CD4-positive, alpha-beta T cell treated with Interleukin-4 for 4 hours (primary cell): ENCODE results near the gene BTBD17.

Source experiments
- DNase-seq: peaks from one replicate; pipeline ENCODE4 v3.0.0-alpha.2; 2020

The BTBD17 gene

DNA sequence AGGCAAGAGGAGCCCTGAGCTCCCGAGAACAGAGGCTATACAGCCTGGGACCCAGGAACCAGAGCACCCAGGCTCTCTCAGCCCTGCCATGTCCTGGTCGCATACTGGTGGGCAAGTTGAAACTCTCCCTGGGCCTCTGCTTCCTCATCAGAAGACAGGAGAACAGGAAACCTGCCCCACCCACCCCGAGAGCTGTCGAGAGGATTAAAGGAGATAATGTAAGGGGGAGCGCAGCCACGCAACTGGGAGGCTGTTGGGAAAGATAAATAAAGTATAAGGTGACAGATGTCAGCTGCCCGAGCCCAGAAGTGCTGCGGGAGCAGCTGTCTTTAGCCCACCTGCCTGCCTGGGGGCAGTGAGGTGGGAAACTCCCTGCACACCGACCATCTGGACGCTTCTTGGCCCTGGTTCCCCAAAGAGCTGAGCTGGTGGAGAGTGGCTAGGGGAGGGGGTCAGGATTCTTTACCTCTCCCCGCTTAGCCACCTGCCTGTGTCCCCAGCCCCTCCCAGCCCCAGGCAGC lies 28.8 kb downstream of the BTBD17 start:
- no peak for DNase-seq

GRCh38 chr17:74332017-74332650 lies 29.5 kb downstream of the BTBD17 start:
- DNase-seq, result no peak

- DNase-seq, result no peak
Observed at GRCh38 chr17:74330446-74330845, 31.2 kb downstream of the BTBD17 start.

- DNase-seq, result no peak
Observed at GRCh38 chr17:74329378-74329777, 32.3 kb downstream of the BTBD17 start.

- no peak for DNase-seq
Observed at GRCh38 chr17:74328487-74328886, 33.2 kb downstream of the BTBD17 start.

- no peak for DNase-seq
Observed at GRCh38 chr17:74326506-74326905, 35.2 kb downstream of the BTBD17 start.

- DNase-seq, result peak; percentile 42
Observed at GRCh38 chr17:74325743-74326379, 35.8 kb downstream of the BTBD17 start, which contains the start of gene KIF19. TSS of gene KIF19 (plus strand) at chr17:74326226. CDS start at chr17:74326350, 124 bp downstream.

- DNase-seq, result no peak
Observed at GRCh38 chr17:74325376-74325742, 36.3 kb downstream of the BTBD17 start.

GRCh38 chr17:74324521-74324920 lies 37.1 kb downstream of the BTBD17 start:
- DNase-seq, result no peak

DNA sequence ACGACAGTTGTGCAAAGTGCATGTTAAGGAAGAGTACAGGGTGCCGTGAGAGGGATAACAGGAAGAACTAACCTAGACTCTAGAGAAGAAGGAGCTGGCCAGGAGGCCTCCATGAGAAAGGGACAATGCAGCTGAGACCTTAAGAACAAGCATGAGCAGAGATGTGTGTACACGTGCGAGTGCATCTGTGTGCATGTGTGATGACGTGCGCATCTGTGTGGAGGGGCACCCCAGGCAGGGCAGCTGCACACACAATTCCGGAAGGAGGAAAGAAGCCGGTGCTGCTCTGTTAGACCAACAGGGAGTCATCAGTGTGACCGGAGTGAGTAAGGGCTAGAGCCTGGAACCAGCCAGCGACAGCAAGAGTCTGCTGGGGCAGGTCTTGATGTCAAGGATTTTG lies 43.3 kb downstream of the BTBD17 start:
- no peak for DNase-seq

- DNase-seq, result no peak
Observed at GRCh38 chr17:74317071-74317470, 44.6 kb downstream of the BTBD17 start.

- no peak for DNase-seq
Observed at GRCh38 chr17:74316220-74316619, 45.4 kb downstream of the BTBD17 start.

DNA sequence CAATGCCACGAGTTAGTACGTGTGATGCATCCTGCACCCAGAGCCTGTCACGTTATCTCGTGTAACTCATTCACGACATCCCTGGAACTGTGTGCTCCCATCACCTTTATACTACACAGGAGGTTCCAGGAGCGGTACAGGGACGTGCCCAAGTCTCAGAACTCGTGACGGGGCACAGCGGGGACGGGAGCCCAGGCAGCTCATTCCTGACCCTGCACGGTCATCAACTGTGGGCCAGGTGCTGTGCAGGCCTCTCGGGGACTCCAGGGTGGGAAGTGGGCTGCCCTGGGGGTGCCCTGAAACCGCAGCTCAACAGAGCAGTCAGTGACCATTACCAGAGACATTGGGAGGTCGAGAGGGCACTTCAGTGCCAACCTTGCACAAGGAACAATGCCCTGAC lies 46.8 kb downstream of the BTBD17 start:
- no peak for DNase-seq

DNA sequence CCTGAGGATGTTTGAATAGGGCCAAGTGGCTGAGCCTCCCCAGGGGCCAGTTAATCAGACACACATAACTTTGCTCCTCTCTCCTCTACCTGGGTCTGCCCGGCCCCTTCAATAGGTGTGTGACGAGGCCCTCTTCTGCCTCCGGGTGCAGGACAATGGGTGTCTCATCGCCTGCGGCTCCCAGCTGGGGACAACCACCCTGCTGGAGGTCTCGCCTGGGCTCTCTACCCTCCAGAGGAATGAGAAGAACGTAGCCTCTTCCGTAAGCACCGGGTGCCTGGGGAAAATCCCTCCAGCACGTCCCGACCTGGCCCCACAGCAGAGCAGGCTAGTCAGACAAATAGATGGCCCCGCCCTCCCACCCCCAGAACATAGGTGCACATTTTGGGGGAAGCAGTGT lies 51.8 kb downstream of the BTBD17 start:
- DNase-seq, result no peak

DNA sequence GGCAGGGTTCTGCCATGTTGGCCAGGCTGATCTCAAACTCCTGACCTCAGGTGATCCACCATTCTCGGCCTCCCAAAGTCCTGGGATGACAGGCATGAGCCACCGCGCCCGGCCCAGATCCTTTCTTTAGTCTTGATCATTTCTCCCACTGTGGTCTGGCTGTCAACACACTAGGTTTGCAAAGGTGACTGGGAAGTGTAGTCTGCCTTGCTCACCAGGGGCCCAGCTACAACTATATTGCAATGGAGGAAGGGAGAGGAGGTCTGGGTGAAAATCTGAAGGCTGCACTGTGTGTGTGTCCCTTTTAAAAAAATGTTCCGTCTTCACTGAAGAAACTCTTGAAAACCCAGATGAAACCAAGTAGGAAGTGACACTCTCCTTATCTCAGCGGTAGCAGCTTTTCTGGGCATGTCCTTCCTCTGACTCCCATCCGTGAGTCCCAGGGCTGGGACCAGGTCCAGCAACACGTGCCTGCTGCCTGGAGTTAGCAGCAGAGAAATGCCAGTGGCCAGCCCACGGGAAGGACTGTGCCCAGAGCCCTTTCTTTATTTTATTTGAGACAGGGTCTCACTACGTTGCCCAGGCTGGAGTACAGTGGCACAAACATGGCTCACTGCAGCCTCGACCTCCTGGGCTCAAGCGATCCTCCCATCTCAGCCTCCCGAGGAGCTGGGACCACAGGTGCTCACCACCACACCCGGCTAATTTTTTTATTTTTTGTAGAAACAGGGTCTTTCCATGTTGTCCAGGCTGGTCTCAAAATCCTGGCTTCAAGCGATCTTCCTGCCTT lies 53.5 kb downstream of the BTBD17 start:
- no peak for DNase-seq
